ENCODE data around the gene UGT1A9.

- no peak for TF ChIP-seq EZH2 (IDR thresholded peaks at IDR 0.05; ENCODE audit: insufficient read depth, poor library complexity, severe bottlenecking)
- no peak for TF ChIP-seq EZH2phosphoT487 (IDR thresholded peaks at IDR 0.05; ENCODE audit: insufficient read depth, low read depth)
Observed at GRCh38 chr2:233764264-233764663, 92.6 kb downstream of the UGT1A9 start.
